ENCODE data around the gene PCSK4. TPM values are rescaled to one million over a fixed set of nuclear protein-coding genes. Genes with fewer than 3 reads are reported as not detected.
A peak's percentile ranks its signal among the peaks of the same experiment; 100 is the strongest.

Gene PCSK4
- total and polyA plus RNA-seq, 9 of the 15 experiments (the other 6 are each of a cell fraction or from before 2014, with no cell fraction given): 0.01 to 9.1 (median 2.1) TPM; not detected in 1

DNA sequence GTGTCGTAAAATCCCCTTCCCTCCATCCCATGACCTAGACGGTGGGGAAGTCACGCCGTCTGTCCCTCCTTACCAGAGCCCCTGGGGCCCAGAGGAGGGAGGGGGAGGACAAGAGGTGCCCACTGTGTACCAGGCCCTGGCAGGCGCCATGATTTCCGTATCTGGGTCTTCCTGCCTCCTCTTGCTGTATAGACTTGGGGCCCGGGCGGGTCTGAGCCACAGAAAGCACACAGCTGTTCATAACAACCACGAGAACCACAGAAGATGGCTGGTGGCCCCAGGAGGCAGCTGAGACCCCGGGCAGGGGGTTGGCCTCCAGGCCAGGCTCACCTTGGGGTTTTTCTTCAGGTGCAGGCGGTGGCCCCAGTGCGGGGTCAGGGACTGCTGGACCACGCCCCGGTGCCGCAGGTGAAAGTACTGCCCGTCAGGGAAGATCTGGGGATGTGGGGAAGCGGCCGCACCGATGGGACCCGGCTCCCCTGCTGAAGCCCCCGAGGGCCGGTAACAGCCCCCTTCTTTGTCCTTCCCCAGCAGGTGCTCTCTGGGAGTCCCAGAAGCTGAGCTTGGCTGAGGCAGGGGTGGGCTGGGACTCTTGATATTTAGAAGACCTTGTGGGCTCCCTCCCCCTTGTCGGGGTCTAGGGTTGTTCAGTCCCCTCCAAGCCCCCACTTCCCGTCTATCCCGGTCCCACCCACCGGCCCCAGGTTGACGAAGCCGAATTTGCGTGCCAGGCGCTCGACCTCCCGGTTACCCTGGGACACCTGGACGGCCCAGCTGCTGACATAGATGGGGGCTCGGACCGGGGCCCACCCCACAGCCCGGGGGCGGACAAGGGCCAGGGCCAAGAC lies 463 bp downstream of the PCSK4 start (continued):
- peak; percentile 78 for TF ChIP-seq POLR2G (IDR thresholded peaks at IDR 0.05; ENCODE audit: low read depth, low read length)
- TF ChIP-seq, protein P1, sequence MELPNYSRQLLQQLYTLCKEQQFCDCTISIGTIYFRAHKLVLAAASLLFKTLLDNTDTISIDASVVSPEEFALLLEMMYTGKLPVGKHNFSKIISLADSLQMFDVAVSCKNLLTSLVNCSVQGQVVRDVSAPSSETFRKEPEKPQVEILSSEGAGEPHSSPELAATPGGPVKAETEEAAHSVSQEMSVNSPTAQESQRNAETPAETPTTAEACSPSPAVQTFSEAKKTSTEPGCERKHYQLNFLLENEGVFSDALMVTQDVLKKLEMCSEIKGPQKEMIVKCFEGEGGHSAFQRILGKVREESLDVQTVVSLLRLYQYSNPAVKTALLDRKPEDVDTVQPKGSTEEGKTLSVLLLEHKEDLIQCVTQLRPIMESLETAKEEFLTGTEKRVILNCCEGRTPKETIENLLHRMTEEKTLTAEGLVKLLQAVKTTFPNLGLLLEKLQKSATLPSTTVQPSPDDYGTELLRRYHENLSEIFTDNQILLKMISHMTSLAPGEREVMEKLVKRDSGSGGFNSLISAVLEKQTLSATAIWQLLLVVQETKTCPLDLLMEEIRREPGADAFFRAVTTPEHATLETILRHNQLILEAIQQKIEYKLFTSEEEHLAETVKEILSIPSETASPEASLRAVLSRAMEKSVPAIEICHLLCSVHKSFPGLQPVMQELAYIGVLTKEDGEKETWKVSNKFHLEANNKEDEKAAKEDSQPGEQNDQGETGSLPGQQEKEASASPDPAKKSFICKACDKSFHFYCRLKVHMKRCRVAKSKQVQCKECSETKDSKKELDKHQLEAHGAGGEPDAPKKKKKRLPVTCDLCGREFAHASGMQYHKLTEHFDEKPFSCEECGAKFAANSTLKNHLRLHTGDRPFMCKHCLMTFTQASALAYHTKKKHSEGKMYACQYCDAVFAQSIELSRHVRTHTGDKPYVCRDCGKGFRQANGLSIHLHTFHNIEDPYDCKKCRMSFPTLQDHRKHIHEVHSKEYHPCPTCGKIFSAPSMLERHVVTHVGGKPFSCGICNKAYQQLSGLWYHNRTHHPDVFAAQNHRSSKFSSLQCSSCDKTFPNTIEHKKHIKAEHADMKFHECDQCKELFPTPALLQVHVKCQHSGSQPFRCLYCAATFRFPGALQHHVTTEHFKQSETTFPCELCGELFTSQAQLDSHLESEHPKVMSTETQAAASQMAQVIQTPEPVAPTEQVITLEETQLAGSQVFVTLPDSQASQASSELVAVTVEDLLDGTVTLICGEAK (IDR thresholded peaks at IDR 0.05): 0 out of 2 replicates have a peak, but pooled peaks have one; percentile 20
- TF ChIP-seq, protein P1 (CRISPR knock-in tag; IDR thresholded peaks at IDR 0.05): no peak
- peak; percentile 67 for TF ChIP-seq POLR2A (conservative IDR thresholded peaks at IDR 0.05)
- 0 out of 2 replicates have a peak, but pooled peaks have one; percentile 8 for TF ChIP-seq ARID1B (IDR thresholded peaks at IDR 0.05)
- no peak for TF ChIP-seq GATAD2A (IDR thresholded peaks at IDR 0.05)
- TF ChIP-seq MCM3 (IDR thresholded peaks at IDR 0.05): no peak
- peak; percentile 24 for TF ChIP-seq SMAD1 (IDR thresholded peaks at IDR 0.05; ENCODE audit: low read depth, low read length, partially characterized antibody)
- no peak for TF ChIP-seq HMGN3 (IDR thresholded peaks at IDR 0.05; ENCODE audit: borderline replicate concordance, extremely low read depth, insufficient read length, low read depth, low read length)
- TF ChIP-seq KDM5B (IDR thresholded peaks at IDR 0.05; ENCODE audit: insufficient replicate concordance, low read depth, low read length): peak; percentile 61
- no peak for TF ChIP-seq ESRRB (CRISPR knock-in tag; IDR thresholded peaks at IDR 0.05; ENCODE audit: borderline replicate concordance)
- no peak for TF ChIP-seq HCFC1 (IDR thresholded peaks at IDR 0.05; ENCODE audit: low read depth, low read length)
- TF ChIP-seq DDX20 (tag; IDR thresholded peaks at IDR 0.05; ENCODE audit: low read depth): no peak
- no peak for TF ChIP-seq FOXK2 (conservative IDR thresholded peaks at IDR 0.05 in 1 of 2, IDR thresholded peaks at IDR 0.05 in 1 of 2; ENCODE audit: low read depth in 2 of 2)
- peak; percentile 40 for TF ChIP-seq POLR2B (IDR thresholded peaks at IDR 0.05; ENCODE audit: low read depth, partially characterized antibody)
- TF ChIP-seq NR3C1 (CRISPR knock-in tag; IDR thresholded peaks at IDR 0.05): peak; percentile 17; the same call in 1 of the 2 replicates
- TF ChIP-seq HMG20A (CRISPR knock-in tag; conservative IDR thresholded peaks at IDR 0.05): no peak
- TF ChIP-seq LEF1 (IDR thresholded peaks at IDR 0.05): no peak
- 0 out of 2 replicates have a peak, but pooled peaks have one; percentile 1 for TF ChIP-seq ZKSCAN1 (IDR thresholded peaks at IDR 0.05; ENCODE audit: low read depth, low read length)
